Memory B cell (primary cell): ENCODE measurements around the gene RHBDD3.
A peak's percentile ranks its signal among the peaks of the same experiment; 100 is the strongest.

ENCODE experiments used
- ATAC-seq: fragments of 150-1000 bp; cut with Tn5 transposase; 2 replicates; pipeline ENCODE4 v1.10.0; 2021; ENCODE audit warnings: low read depth, mild to moderate bottlenecking, moderate library complexity
- DNase-seq, 2 donors: peaks; one replicate each; pipeline ENCODE4 v3.0.0; 2022; ENCODE audit warnings: low spot score in 2 of 2
- H3K27ac Mint-ChIP-seq: one replicate; pipeline ENCODE4 v1.8.0; 2022; ENCODE audit warnings: mild to moderate bottlenecking, moderate library complexity, mixed read lengths
- H3K27me3 Mint-ChIP-seq: one replicate; pipeline ENCODE4 v1.8.0; 2022; ENCODE audit warnings: mixed read lengths
- H3K36me3 Mint-ChIP-seq: one replicate; pipeline ENCODE4 v1.8.0; 2022; ENCODE audit warnings: mild to moderate bottlenecking, mixed read lengths
- H3K4me1 Mint-ChIP-seq: one replicate; pipeline ENCODE4 v1.8.0; 2022; ENCODE audit warnings: mixed read lengths
- H3K4me3 Mint-ChIP-seq: one replicate; pipeline ENCODE4 v1.8.0; 2022; ENCODE audit warnings: mild to moderate bottlenecking, moderate library complexity, mixed read lengths
- H3K9me3 Mint-ChIP-seq: one replicate; pipeline ENCODE4 v1.8.0; 2022; ENCODE audit warnings: mixed read lengths

The RHBDD3 gene

DNA sequence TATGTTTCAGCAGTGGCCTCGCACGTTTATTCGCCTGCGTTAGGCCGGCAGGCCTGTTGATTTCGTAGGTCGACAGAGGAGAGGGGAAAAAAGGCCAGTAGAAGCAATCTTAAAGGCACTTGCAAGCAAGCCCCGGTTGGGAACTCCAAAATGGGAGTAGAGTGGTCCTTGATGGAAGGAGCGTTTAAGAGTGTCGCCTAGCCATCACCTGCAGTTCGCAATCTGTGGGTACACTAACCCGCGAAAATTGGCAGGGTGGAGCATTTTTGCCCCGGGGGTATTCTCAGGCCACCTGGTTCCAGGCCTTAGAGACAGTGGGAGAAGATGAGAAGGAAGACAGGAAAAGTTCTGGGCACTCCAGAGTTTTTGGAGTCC lies 1.4 kb upstream of the RHBDD3 start:
- no peak for DNase-seq
- Mint-ChIP-seq H3K9me3 (no peaks in the 10 kb centered on the region), H3K4me3 (peak overlapping the region; percentile 88), H3K27me3 (no peaks in the 10 kb centered on the region), H3K27ac (peak overlapping the region; percentile 98), H3K4me1 (peaks cover 39% of the 10 kb centered on the region), H3K36me3 (peaks cover 14% of the 10 kb centered on the region)
- no peak for ATAC-seq

- no peak for DNase-seq
- peak; percentile 16 for ATAC-seq
- Mint-ChIP-seq H3K27ac (peak overlapping the region; percentile 98), H3K27me3 (no peaks in the 10 kb centered on the region), H3K4me3 (peak overlapping the region; percentile 88), H3K4me1 (peaks cover 39% of the 10 kb centered on the region), H3K36me3 (peaks cover 14% of the 10 kb centered on the region), H3K9me3 (no peaks in the 10 kb centered on the region)
These were observed 889 bp upstream of the RHBDD3 start for GRCh38 chr22:29268511-29269229.

DNA sequence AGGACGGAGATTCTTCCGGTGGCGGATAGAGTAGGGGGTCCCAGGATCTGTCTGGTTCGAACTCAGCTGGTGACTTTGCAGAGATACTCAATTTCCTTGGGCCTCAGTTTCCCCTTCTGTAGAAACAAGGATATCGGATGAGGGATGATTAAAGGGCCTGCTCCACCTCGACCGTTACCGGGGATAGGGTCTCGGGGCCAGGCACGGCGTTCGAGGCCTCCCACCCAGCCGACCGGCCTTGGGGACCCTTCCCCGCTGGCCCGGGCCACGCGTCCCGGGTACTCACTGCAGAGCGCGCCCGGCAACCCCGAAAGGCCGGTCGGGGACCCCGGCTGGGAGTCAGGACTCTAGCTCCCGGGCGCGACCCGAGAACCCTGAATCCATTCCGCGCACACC lies 321 bp downstream of the RHBDD3 start:
- H3K36me3 Mint-ChIP-seq: peaks cover 10% of the 10 kb centered on the region

DNA sequence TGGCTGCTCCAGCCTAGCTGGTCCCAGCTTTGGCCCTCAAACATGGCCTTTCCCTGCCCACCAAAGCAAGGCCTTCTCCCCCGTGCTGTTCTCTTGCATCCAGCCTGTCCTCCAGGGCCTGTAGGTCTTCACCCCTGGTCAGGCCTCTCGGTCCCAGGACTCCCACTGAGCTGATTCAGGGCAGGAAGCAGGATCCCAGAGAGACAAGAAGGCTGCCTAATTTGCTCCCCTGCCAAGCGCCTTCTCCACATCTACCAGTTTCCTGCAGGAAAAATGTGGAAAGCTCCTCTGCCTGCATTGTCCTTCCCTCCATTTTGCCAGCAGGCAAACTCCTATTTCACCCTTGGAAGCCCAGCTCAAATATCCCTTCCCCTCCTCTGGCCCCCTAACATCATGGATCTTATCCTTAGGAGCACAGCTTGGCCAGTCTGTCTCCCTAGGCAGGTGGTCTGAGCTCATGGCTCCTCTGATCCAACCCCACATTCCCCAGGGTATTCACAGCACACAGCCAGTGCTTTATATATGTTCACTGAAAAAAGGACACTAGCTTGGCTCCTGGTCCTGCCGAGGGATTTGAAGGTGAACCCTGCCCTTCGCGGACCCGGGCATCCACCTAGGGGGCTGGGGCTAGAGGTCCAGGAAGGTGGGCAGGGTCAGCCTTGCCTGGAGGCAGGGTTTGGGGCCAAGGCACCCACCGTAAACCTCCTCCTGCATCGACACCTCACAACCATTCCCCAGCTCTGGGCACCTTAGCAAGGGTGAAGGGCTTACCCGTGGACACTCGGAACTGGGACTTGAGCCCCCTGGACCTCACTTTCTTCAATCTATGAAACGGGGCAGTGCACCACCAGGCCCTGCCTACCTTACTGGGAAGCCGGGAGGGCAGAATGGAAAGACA lies 968 bp downstream of the RHBDD3 start:
- Mint-ChIP-seq H3K27me3 (no peaks in the 10 kb centered on the region), H3K36me3 (peaks cover 8% of the 10 kb centered on the region), H3K4me3 (peak overlapping the region; percentile 88), H3K27ac (peak overlapping the region; percentile 98), H3K4me1 (peaks cover 30% of the 10 kb centered on the region), H3K9me3 (no peaks in the 10 kb centered on the region)
- DNase-seq (no peak), ATAC-seq (no peak)

More for the DNA sequence above, 321 bp downstream of the RHBDD3 start:
- H3K4me3 Mint-ChIP-seq: peak overlapping the region; percentile 88
- ATAC-seq (peak; percentile 41), DNase-seq (no peak)
- H3K4me1 Mint-ChIP-seq: peaks cover 34% of the 10 kb centered on the region
- peak overlapping the region; percentile 98 for H3K27ac Mint-ChIP-seq
- H3K27me3 Mint-ChIP-seq: no peaks in the 10 kb centered on the region
- no peaks in the 10 kb centered on the region for H3K9me3 Mint-ChIP-seq

GRCh38 chr22:29265929-29266328 lies 1.9 kb downstream of the RHBDD3 start:
- Mint-ChIP-seq H3K36me3 (peaks cover 8% of the 10 kb centered on the region), H3K9me3 (no peaks in the 10 kb centered on the region), H3K4me3 (no peak overlapping the region), H3K27me3 (no peaks in the 10 kb centered on the region), H3K4me1 (peaks cover 25% of the 10 kb centered on the region), H3K27ac (no peak overlapping the region)
- ATAC-seq (no peak), DNase-seq (no peak)

- Mint-ChIP-seq H3K27ac (no peak overlapping the region), H3K4me3 (no peak overlapping the region), H3K4me1 (peaks cover 19% of the 10 kb centered on the region), H3K9me3 (no peaks in the 10 kb centered on the region), H3K27me3 (no peaks in the 10 kb centered on the region), H3K36me3 (peaks cover 5% of the 10 kb centered on the region)
- no peak for ATAC-seq
- no peak for DNase-seq
These were observed 2.5 kb downstream of the RHBDD3 start for GRCh38 chr22:29265305-29265704.

DNA sequence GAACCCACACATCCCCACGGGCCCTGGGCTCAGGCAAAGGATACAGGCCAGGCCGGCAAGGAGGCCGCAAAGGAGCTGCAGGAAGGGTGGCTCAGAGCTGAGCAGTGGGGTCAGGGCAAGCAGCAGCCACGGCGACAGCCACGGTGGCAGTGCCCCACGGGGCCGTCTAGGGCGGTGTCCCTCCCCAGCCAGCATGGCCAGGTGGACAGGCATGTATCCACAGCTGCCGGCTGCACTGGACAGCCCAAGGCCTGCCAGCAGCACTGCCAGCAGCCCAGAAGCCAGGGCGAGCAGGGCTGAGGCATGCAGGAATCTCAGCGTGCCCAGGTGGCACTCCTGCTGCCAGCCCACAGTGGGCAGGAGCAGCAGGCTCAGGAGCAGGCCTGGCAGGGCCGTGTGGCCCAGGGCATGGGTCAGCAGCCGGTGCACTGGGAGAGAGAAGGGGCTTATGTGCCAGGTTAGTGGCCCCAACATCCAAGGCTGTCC lies 3.9 kb downstream of the RHBDD3 start:
- DNase-seq: no peak
- Mint-ChIP-seq H3K9me3 (no peaks in the 10 kb centered on the region), H3K27me3 (no peaks in the 10 kb centered on the region), H3K4me3 (no peak overlapping the region), H3K4me1 (peaks cover 9% of the 10 kb centered on the region), H3K27ac (no peak overlapping the region), H3K36me3 (peaks cover 4% of the 10 kb centered on the region)
- ATAC-seq: no peak

- no peak overlapping the region for H3K4me3 Mint-ChIP-seq
- DNase-seq (no peak), ATAC-seq (no peak)
- no peak overlapping the region for H3K27ac Mint-ChIP-seq
- H3K36me3 Mint-ChIP-seq: no peaks in the 10 kb centered on the region
- H3K4me1 Mint-ChIP-seq: peaks cover 3% of the 10 kb centered on the region
- no peaks in the 10 kb centered on the region for H3K9me3 Mint-ChIP-seq
- H3K27me3 Mint-ChIP-seq: no peaks in the 10 kb centered on the region
These were observed 7.0 kb downstream of the RHBDD3 start for GRCh38 chr22:29260601-29261315.

DNA sequence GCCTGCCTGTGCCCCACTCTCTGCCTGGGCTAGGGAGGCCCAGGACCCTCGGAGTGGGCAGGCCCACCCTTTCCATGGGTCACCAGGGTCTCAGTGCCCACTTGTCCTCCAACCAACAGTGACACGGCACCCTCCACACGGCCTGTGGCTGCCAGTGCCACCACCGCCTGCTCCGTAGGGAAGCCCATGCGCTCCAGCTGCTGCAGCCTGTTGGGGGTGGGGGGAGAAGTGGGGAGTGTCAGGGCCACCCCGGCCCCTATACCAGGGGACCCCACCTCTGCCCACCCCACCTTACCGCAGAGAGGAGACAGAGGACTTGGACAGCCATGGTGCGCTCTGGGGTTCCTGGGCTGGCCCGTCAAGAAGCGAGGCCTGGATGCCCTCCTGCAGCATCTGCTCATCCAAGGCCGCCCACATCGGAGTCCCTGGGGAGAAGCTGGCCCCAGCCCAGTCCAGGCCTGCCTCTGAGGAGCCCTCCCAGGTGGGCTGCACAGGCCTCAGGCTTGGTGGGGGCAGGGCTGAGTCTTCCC lies 7.7 kb downstream of the RHBDD3 start:
- H3K9me3 Mint-ChIP-seq: no peaks in the 10 kb centered on the region
- H3K27ac Mint-ChIP-seq: no peak overlapping the region
- H3K27me3 Mint-ChIP-seq: peaks cover 4% of the 10 kb centered on the region
- H3K36me3 Mint-ChIP-seq: no peaks in the 10 kb centered on the region
- DNase-seq: no peak
- no peak for ATAC-seq
- peaks cover 3% of the 10 kb centered on the region for H3K4me1 Mint-ChIP-seq
- H3K4me3 Mint-ChIP-seq: no peak overlapping the region

- Mint-ChIP-seq H3K4me3 (no peak overlapping the region), H3K27me3 (peaks cover 4% of the 10 kb centered on the region), H3K36me3 (no peaks in the 10 kb centered on the region), H3K4me1 (peaks cover 3% of the 10 kb centered on the region), H3K27ac (no peak overlapping the region), H3K9me3 (no peaks in the 10 kb centered on the region)
- ATAC-seq: no peak
- DNase-seq: no peak
These were observed 8.4 kb downstream of the RHBDD3 start for GRCh38 chr22:29259253-29259899.

GRCh38 chr22:29258407-29259252 lies 9.2 kb downstream of the RHBDD3 start:
- H3K9me3 Mint-ChIP-seq: no peaks in the 10 kb centered on the region
- peaks cover 4% of the 10 kb centered on the region for H3K27me3 Mint-ChIP-seq
- no peaks in the 10 kb centered on the region for H3K36me3 Mint-ChIP-seq
- H3K4me1 Mint-ChIP-seq: peaks cover 3% of the 10 kb centered on the region
- no peak overlapping the region for H3K27ac Mint-ChIP-seq
- no peak for DNase-seq
- no peak for ATAC-seq
- H3K4me3 Mint-ChIP-seq: no peak overlapping the region

- no peak overlapping the region for H3K27ac Mint-ChIP-seq
- ATAC-seq: no peak
These were observed 10.0 kb downstream of the RHBDD3 start for GRCh38 chr22:29257751-29258181.

More at GRCh38 chr22:29257751-29258181, 10.0 kb downstream of the RHBDD3 start:
- H3K27me3 Mint-ChIP-seq: peaks cover 4% of the 10 kb centered on the region
- H3K4me1 Mint-ChIP-seq: peaks cover 3% of the 10 kb centered on the region
- no peaks in the 10 kb centered on the region for H3K9me3 Mint-ChIP-seq
- DNase-seq: no peak
- no peak overlapping the region for H3K4me3 Mint-ChIP-seq
- no peaks in the 10 kb centered on the region for H3K36me3 Mint-ChIP-seq
